ENCODE measurements around the gene EREG. TPM values are rescaled to one million over a fixed set of nuclear protein-coding genes. Genes with fewer than 3 reads are reported as not detected.
A peak's percentile ranks its signal among the peaks of the same experiment; 100 is the strongest.

EREG gene
- total and polyA plus RNA-seq, 9 of the 15 experiments (the other 6 are each of a cell fraction or from before 2014, with no cell fraction given): 0.97 to 7.3 (median 2.5) TPM

- TF ChIP-seq, protein P1, sequence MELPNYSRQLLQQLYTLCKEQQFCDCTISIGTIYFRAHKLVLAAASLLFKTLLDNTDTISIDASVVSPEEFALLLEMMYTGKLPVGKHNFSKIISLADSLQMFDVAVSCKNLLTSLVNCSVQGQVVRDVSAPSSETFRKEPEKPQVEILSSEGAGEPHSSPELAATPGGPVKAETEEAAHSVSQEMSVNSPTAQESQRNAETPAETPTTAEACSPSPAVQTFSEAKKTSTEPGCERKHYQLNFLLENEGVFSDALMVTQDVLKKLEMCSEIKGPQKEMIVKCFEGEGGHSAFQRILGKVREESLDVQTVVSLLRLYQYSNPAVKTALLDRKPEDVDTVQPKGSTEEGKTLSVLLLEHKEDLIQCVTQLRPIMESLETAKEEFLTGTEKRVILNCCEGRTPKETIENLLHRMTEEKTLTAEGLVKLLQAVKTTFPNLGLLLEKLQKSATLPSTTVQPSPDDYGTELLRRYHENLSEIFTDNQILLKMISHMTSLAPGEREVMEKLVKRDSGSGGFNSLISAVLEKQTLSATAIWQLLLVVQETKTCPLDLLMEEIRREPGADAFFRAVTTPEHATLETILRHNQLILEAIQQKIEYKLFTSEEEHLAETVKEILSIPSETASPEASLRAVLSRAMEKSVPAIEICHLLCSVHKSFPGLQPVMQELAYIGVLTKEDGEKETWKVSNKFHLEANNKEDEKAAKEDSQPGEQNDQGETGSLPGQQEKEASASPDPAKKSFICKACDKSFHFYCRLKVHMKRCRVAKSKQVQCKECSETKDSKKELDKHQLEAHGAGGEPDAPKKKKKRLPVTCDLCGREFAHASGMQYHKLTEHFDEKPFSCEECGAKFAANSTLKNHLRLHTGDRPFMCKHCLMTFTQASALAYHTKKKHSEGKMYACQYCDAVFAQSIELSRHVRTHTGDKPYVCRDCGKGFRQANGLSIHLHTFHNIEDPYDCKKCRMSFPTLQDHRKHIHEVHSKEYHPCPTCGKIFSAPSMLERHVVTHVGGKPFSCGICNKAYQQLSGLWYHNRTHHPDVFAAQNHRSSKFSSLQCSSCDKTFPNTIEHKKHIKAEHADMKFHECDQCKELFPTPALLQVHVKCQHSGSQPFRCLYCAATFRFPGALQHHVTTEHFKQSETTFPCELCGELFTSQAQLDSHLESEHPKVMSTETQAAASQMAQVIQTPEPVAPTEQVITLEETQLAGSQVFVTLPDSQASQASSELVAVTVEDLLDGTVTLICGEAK (IDR thresholded peaks at IDR 0.05): no peak
- TF ChIP-seq, protein P1 (CRISPR knock-in tag; IDR thresholded peaks at IDR 0.05): no peak
- TF ChIP-seq L3MBTL2 (IDR thresholded peaks at IDR 0.05): no peak
- no peak; the same call in 1 of the 2 replicates for TF ChIP-seq PBX2 (CRISPR knock-in tag; IDR thresholded peaks at IDR 0.05; ENCODE audit: low read depth)
- 0 out of 2 replicates have a peak, but pooled peaks have one; percentile 5 for TF ChIP-seq PBX2 (tag; conservative IDR thresholded peaks at IDR 0.05; ENCODE audit: low read depth)
- TF ChIP-seq MTA2 (IDR thresholded peaks at IDR 0.05; ENCODE audit: low read depth): no peak
- TF ChIP-seq, protein P2, sequence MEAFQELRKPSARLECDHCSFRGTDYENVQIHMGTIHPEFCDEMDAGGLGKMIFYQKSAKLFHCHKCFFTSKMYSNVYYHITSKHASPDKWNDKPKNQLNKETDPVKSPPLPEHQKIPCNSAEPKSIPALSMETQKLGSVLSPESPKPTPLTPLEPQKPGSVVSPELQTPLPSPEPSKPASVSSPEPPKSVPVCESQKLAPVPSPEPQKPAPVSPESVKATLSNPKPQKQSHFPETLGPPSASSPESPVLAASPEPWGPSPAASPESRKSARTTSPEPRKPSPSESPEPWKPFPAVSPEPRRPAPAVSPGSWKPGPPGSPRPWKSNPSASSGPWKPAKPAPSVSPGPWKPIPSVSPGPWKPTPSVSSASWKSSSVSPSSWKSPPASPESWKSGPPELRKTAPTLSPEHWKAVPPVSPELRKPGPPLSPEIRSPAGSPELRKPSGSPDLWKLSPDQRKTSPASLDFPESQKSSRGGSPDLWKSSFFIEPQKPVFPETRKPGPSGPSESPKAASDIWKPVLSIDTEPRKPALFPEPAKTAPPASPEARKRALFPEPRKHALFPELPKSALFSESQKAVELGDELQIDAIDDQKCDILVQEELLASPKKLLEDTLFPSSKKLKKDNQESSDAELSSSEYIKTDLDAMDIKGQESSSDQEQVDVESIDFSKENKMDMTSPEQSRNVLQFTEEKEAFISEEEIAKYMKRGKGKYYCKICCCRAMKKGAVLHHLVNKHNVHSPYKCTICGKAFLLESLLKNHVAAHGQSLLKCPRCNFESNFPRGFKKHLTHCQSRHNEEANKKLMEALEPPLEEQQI (IDR thresholded peaks at IDR 0.05): peak; percentile 83
- no peak for TF ChIP-seq ZNF592 (IDR thresholded peaks at IDR 0.05)
Observed at GRCh38 chr4:74394476-74395136, 29.7 kb downstream of the EREG start (continued).

Measured in K562 (cell line).